HG02852 (cell line): Measurements from ENCODE around the gene TYW1B.
"Not testable (repeated sequence)": the region's sequence is repeated elsewhere in the genome, so short reads cannot be mapped to it uniquely, and the experiment has no call there.

Experiments
- ATAC-seq: cut with Tn5 transposase; IDR thresholded peaks from one replicate; pipeline ENCODE4 v1.9.1; 2021; ENCODE audit warnings: mild to moderate bottlenecking, moderate library complexity; ENCODE audit not compliant: unreplicated experiment

Gene TYW1B

GRCh38 chr7:72705693-72706092 lies 122.3 kb downstream of the TYW1B start:
- ATAC-seq, result not testable (repeated sequence)

GRCh38 chr7:72704894-72705293 lies 123.1 kb downstream of the TYW1B start:
- no peak for ATAC-seq

- ATAC-seq, result not testable (repeated sequence)
Measured at GRCh38 chr7:72700548-72700947, 127.5 kb downstream of the TYW1B start.

GRCh38 chr7:72697066-72697465 lies 130.9 kb downstream of the TYW1B start:
- not testable (repeated sequence) for ATAC-seq

GRCh38 chr7:72696643-72697042 lies 131.4 kb downstream of the TYW1B start:
- ATAC-seq, result not testable (repeated sequence)

GRCh38 chr7:72695482-72695881 lies 132.5 kb downstream of the TYW1B start:
- not testable (repeated sequence) for ATAC-seq

- ATAC-seq, result not testable (repeated sequence)
Measured at GRCh38 chr7:72691442-72691841, 136.6 kb downstream of the TYW1B start.

GRCh38 chr7:72690177-72690576 lies 137.8 kb downstream of the TYW1B start:
- not testable (repeated sequence) for ATAC-seq

- ATAC-seq, result not testable (repeated sequence)
Measured at GRCh38 chr7:72689344-72689743, 138.7 kb downstream of the TYW1B start.

- ATAC-seq, result not testable (repeated sequence)
Measured at GRCh38 chr7:72681211-72681610, 146.8 kb downstream of the TYW1B start.

- ATAC-seq, result not testable (repeated sequence)
Measured at GRCh38 chr7:72676880-72677279, 151.1 kb downstream of the TYW1B start.

GRCh38 chr7:72676086-72676690 lies 151.8 kb downstream of the TYW1B start:
- ATAC-seq, result not testable (repeated sequence)

- not testable (repeated sequence) for ATAC-seq
Measured at GRCh38 chr7:72675686-72676085, 152.3 kb downstream of the TYW1B start.

GRCh38 chr7:72674394-72674793 lies 153.6 kb downstream of the TYW1B start:
- no peak for ATAC-seq

- ATAC-seq, result not testable (repeated sequence)
Measured at GRCh38 chr7:72670850-72671249, 157.2 kb downstream of the TYW1B start.

GRCh38 chr7:72668435-72668834 lies 159.6 kb downstream of the TYW1B start:
- ATAC-seq, result not testable (repeated sequence)

GRCh38 chr7:72667049-72667448 lies 161.0 kb downstream of the TYW1B start:
- not testable (repeated sequence) for ATAC-seq

- peak; percentile 75 for ATAC-seq
Measured at GRCh38 chr7:72648574-72648973, 179.4 kb downstream of the TYW1B start.

- not testable (repeated sequence) for ATAC-seq
Measured at GRCh38 chr7:72643708-72644107, 184.3 kb downstream of the TYW1B start.

- ATAC-seq, result not testable (repeated sequence)
Measured at GRCh38 chr7:72641485-72642248, 186.3 kb downstream of the TYW1B start.

- not testable (repeated sequence) for ATAC-seq
Measured at GRCh38 chr7:72640740-72641139, 187.3 kb downstream of the TYW1B start.

GRCh38 chr7:72635273-72635908 lies 192.6 kb downstream of the TYW1B start:
- ATAC-seq, result peak; percentile 73
